Measurements from ENCODE around the gene PCBP3. TPM values are rescaled to one million over a fixed set of nuclear protein-coding genes. Genes with fewer than 3 reads are reported as not detected.

The PCBP3 gene
- total and polyA plus RNA-seq, 4 donors: 0.36 to 1.6 (median 0.42) TPM

DNA sequence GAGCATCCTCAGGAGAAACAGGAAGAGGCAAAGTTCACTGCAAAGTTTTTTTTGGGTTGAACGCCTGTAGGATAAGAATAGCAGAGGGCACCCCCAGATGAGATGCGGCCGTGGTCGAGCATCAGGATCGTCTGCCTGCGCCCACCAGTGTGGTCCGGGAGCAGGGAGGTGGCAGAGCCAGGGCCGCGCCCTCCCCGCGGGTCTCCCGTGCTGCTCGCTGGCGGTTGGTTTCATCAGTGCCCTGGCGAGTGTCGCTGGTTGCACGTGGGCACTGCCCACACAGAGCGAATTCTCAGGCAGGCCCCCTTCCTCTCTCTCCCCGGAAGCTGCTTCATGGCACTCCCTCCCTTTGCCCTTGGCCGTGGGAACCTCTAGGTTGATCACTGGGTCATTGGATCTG, 120.0 kb downstream of the PCBP3 start:
- 85% methylated on average over 20 of the region's 20 CpGs for WGBS
- Histone ChIP-seq H3K9me3 (ENCODE audit: control insufficient read depth in 4 of 4, low read length in 3 of 4) (no peaks in the 10 kb centered on the region), H3K36me3 (ENCODE audit: control insufficient read depth in 4 of 4, insufficient read depth in 3 of 4, low read depth in 1 of 4, low read length in 3 of 4) (no peaks in the 10 kb centered on the region), H3K9ac (ENCODE audit: low read depth in 1 of 2, low read length in 2 of 2) (no peak overlapping the region), H3K4me3 (ENCODE audit: low read depth in 1 of 3, low read length in 3 of 3) (no peak overlapping the region), H3K27me3 (ENCODE audit: control insufficient read depth in 4 of 4, insufficient read depth in 4 of 4, low read length in 3 of 4) (peaks cover 0 to 1% (median 0%) of the 10 kb centered on the region in 4 donors), H3K27ac (ENCODE audit: low read depth in 1 of 2, low read length in 2 of 2) (no peak overlapping the region), H3K4me1 (ENCODE audit: control insufficient read depth in 4 of 4, insufficient read depth in 4 of 4, low read length in 3 of 4) (no peaks in the 10 kb centered on the region)
- DNase-seq (ENCODE audit: low spot score): no peak
- TF ChIP-seq FOXA1 (IDR thresholded peaks at IDR 0.05) (no peak), RXRA (IDR thresholded peaks at IDR 0.05) (no peak)

DNA sequence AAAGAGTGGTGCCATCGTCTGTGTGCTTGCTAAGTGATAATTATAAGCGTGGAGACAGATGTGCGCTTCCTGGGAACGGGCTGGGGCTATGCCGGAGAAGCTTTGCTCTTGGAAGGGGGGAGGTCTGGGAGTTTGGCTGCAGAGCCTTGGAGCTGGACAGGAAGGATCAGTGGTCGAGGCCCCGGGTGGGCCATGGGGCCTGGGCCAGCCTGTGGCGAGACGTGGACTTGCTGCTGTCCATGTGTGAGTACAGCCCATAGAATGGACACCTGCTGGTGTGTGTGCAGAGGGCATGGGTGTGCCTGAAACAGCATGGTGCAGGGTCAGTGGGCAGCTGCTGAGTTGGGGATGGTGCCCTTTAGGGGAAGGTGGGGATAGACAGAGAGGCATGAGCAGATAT, 121.3 kb downstream of the PCBP3 start:
- H3K27me3 ChIP-seq (ENCODE audit: control insufficient read depth in 4 of 4, insufficient read depth in 4 of 4, low read length in 3 of 4): peaks cover 0 to 1% (median 0%) of the 10 kb centered on the region in 4 donors
- H3K27ac ChIP-seq (ENCODE audit: low read depth in 1 of 2, low read length in 2 of 2): no peak overlapping the region
- H3K9me3 ChIP-seq (ENCODE audit: control insufficient read depth in 4 of 4, low read length in 3 of 4): no peaks in the 10 kb centered on the region
- H3K4me3 ChIP-seq (ENCODE audit: low read depth in 1 of 3, low read length in 3 of 3): no peak overlapping the region
- H3K9ac ChIP-seq (ENCODE audit: low read depth in 1 of 2, low read length in 2 of 2): no peak overlapping the region
- no peaks in the 10 kb centered on the region for H3K4me1 ChIP-seq (ENCODE audit: control insufficient read depth in 4 of 4, insufficient read depth in 4 of 4, low read length in 3 of 4)
- no peak for DNase-seq (ENCODE audit: low spot score)
- 90% methylated on average over 9 of the region's 9 CpGs for WGBS
- TF ChIP-seq SP1 (IDR thresholded peaks at IDR 0.05) (no peak), RAD21 (IDR thresholded peaks at IDR 0.05) (no peak), YY1 (IDR thresholded peaks at IDR 0.05) (no peak), HNF4A (conservative IDR thresholded peaks at IDR 0.05) (no peak)
- TF ChIP-seq, protein P1, sequence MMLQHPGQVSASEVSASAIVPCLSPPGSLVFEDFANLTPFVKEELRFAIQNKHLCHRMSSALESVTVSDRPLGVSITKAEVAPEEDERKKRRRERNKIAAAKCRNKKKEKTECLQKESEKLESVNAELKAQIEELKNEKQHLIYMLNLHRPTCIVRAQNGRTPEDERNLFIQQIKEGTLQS (IDR thresholded peaks at IDR 0.05): no peak
- TF ChIP-seq, protein P2, sequence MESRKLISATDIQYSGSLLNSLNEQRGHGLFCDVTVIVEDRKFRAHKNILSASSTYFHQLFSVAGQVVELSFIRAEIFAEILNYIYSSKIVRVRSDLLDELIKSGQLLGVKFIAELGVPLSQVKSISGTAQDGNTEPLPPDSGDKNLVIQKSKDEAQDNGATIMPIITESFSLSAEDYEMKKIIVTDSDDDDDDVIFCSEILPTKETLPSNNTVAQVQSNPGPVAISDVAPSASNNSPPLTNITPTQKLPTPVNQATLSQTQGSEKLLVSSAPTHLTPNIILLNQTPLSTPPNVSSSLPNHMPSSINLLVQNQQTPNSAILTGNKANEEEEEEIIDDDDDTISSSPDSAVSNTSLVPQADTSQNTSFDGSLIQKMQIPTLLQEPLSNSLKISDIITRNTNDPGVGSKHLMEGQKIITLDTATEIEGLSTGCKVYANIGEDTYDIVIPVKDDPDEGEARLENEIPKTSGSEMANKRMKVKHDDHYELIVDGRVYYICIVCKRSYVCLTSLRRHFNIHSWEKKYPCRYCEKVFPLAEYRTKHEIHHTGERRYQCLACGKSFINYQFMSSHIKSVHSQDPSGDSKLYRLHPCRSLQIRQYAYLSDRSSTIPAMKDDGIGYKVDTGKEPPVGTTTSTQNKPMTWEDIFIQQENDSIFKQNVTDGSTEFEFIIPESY (IDR thresholded peaks at IDR 0.05): no peak
- no peaks in the 10 kb centered on the region for H3K36me3 ChIP-seq (ENCODE audit: control insufficient read depth in 4 of 4, insufficient read depth in 3 of 4, low read depth in 1 of 4, low read length in 3 of 4)

DNA sequence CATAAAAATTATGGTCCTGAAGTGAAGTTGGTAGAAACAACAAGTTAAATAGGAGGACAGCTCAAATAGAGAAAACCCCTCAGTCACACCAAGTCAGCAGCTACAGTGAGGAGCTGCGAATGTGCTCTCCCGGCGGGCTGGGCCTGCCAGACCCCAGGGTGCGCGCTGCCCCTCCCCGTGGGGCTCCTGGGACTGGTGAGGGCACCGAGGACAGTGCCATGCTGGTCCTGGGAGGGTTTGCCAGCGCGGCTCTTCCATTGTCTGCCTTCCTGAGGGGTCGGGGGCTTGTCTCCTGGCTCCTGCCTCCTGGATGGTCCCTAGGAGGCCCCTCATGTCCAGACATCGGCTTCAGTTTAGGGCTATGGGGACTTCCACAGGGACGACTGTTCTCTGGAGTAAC, 121.8 kb downstream of the PCBP3 start:
- no peak overlapping the region for H3K27ac ChIP-seq (ENCODE audit: low read depth in 1 of 2, low read length in 2 of 2)
- DNase-seq (ENCODE audit: low spot score): no peak
- 83% methylated on average over 12 of the region's 12 CpGs for WGBS
- no peaks in the 10 kb centered on the region for H3K27me3 ChIP-seq (ENCODE audit: control insufficient read depth in 4 of 4, insufficient read depth in 4 of 4, low read length in 3 of 4)
- no peak overlapping the region for H3K4me3 ChIP-seq (ENCODE audit: low read depth in 1 of 3, low read length in 3 of 3)
- H3K36me3 ChIP-seq (ENCODE audit: control insufficient read depth in 4 of 4, insufficient read depth in 3 of 4, low read depth in 1 of 4, low read length in 3 of 4): no peaks in the 10 kb centered on the region
- TF ChIP-seq HNF4A (conservative IDR thresholded peaks at IDR 0.05) (no peak), JUND (IDR thresholded peaks at IDR 0.05) (no peak), RXRA (IDR thresholded peaks at IDR 0.05) (no peak), SP1 (IDR thresholded peaks at IDR 0.05) (no peak)
- no peaks in the 10 kb centered on the region for H3K4me1 ChIP-seq (ENCODE audit: control insufficient read depth in 4 of 4, insufficient read depth in 4 of 4, low read length in 3 of 4)
- H3K9ac ChIP-seq (ENCODE audit: low read depth in 1 of 2, low read length in 2 of 2): no peak overlapping the region
- H3K9me3 ChIP-seq (ENCODE audit: control insufficient read depth in 4 of 4, low read length in 3 of 4): no peaks in the 10 kb centered on the region

DNA sequence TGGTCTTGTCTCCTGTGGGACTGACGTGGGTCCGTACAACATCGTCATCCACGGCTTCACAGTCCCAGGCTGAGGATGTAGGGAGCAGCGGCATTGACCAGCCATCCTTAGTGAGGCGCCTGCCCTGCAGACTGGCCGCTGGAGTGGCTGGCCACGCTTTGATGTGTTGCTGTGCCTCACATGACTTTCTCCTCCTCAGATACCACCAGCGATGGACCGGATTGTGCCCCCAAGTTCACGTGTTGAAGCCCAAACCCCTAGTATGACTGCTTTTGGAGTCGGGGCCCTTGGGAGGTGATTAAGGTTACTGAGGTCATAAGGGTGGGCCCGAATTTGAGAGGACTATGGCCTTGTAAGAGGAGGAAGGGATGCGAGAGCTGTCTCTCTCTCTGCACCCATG, 122.5 kb downstream of the PCBP3 start:
- Histone ChIP-seq H3K27ac (ENCODE audit: low read depth in 1 of 2, low read length in 2 of 2) (no peak overlapping the region), H3K4me1 (ENCODE audit: control insufficient read depth in 4 of 4, insufficient read depth in 4 of 4, low read length in 3 of 4) (no peaks in the 10 kb centered on the region), H3K4me3 (ENCODE audit: low read depth in 1 of 3, low read length in 3 of 3) (no peak overlapping the region), H3K27me3 (ENCODE audit: control insufficient read depth in 4 of 4, insufficient read depth in 4 of 4, low read length in 3 of 4) (no peaks in the 10 kb centered on the region), H3K36me3 (ENCODE audit: control insufficient read depth in 4 of 4, insufficient read depth in 3 of 4, low read depth in 1 of 4, low read length in 3 of 4) (no peaks in the 10 kb centered on the region), H3K9ac (ENCODE audit: low read depth in 1 of 2, low read length in 2 of 2) (no peak overlapping the region), H3K9me3 (ENCODE audit: control insufficient read depth in 4 of 4, low read length in 3 of 4) (no peaks in the 10 kb centered on the region)
- no peak for DNase-seq (ENCODE audit: low spot score)
- TF ChIP-seq JUND (IDR thresholded peaks at IDR 0.05) (no peak), YY1 (IDR thresholded peaks at IDR 0.05) (no peak), HNF4G (IDR thresholded peaks at IDR 0.05) (no peak), HNF4A (conservative IDR thresholded peaks at IDR 0.05) (no peak)
- TF ChIP-seq, protein P3, sequence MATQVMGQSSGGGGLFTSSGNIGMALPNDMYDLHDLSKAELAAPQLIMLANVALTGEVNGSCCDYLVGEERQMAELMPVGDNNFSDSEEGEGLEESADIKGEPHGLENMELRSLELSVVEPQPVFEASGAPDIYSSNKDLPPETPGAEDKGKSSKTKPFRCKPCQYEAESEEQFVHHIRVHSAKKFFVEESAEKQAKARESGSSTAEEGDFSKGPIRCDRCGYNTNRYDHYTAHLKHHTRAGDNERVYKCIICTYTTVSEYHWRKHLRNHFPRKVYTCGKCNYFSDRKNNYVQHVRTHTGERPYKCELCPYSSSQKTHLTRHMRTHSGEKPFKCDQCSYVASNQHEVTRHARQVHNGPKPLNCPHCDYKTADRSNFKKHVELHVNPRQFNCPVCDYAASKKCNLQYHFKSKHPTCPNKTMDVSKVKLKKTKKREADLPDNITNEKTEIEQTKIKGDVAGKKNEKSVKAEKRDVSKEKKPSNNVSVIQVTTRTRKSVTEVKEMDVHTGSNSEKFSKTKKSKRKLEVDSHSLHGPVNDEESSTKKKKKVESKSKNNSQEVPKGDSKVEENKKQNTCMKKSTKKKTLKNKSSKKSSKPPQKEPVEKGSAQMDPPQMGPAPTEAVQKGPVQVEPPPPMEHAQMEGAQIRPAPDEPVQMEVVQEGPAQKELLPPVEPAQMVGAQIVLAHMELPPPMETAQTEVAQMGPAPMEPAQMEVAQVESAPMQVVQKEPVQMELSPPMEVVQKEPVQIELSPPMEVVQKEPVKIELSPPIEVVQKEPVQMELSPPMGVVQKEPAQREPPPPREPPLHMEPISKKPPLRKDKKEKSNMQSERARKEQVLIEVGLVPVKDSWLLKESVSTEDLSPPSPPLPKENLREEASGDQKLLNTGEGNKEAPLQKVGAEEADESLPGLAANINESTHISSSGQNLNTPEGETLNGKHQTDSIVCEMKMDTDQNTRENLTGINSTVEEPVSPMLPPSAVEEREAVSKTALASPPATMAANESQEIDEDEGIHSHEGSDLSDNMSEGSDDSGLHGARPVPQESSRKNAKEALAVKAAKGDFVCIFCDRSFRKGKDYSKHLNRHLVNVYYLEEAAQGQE (IDR thresholded peaks at IDR 0.05): no peak
- WGBS: 84% methylated on average over 14 of the region's 14 CpGs
